Endometrium (tissue), 2 donors: Measurements from ENCODE around the gene RALGAPB.
"Not testable (repeated sequence)": the region's sequence is repeated elsewhere in the genome, so short reads cannot be mapped to it uniquely, and the experiment has no call there.

Experiments used
- FAIRE-seq: peaks from 2 replicates; lab custom pipeline; 2012; peaks lifted over from hg19 to GRCh38; lab: Jason Lieb, UNC
- donor health status: control.
- donor health status: control.

RALGAPB gene

DNA sequence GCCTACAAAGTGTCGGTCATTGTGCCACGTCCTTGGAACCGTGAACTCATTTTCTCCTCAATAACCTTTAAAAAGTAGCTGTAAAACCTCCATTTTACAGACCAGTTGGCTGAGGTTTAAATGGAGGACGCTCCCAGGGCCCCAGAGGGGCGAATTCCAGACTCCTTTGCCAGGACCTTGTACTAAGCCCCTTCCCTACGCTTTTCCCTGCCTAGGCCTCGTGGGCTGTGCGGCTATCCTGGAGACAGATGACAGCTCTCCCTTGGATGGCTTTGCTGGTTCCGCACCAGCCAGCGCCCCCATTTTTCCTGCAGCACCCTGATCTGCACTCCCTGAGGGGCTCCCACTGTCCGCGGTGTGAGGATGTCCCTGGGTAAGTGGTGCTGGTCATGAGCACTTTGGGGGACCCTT is 25.4 kb upstream of the RALGAPB start:
- FAIRE-seq: no peak

DNA sequence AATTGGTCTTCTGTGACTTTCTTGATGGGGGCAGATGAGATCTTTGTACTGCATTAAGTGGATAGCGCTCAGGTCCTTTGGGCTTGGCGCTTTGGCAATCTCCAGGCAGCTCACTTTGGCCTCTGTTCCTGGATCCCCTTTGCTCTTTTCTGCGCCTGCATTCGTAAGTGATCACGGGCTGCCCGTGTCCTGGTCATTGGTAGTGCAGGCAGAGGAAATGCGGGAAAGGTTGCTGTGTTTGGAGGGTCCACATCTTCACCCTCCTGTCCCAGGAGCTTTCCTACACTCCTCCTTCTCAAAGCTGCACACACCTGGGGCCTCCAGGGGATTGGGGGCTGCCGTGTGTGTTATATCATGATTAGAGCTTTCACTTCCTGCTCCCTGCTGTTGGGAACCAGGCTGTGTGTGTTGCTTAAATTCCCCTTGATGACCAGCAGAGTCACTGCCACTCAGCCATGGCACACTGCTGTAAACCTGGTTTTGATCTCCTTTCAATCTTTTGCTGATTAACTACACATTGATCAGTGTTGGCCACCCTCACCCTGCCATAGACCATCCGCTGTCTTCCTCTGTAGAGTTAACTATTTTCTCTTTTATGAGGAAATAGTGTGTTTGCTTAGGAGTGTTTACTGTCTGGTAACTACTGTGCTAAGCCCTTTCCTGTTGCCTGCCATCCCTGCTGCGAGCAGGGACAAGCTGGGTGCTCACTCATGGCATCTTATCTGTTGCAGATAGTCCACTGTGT is 24.5 kb upstream of the RALGAPB start:
- FAIRE-seq: no peak

DNA sequence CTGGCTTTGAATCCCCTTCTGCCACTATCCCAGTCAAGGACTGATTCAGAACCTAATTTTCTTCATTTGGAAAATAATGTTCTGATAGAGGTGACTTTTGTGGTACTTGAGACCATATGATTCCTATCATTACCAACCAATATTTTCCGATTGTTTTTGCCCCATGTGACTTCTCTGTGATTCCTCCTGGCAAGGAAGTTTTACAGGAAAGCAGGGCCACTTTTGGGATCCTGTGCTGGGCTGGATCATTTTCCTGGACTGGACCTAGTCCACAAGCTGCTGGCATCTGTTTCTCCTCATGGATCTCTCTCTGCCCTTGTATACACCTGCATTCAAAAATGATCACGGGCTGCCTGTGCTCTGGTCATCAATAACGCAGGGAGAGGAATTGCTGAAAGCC is 23.6 kb upstream of the RALGAPB start:
- no peak for FAIRE-seq

DNA sequence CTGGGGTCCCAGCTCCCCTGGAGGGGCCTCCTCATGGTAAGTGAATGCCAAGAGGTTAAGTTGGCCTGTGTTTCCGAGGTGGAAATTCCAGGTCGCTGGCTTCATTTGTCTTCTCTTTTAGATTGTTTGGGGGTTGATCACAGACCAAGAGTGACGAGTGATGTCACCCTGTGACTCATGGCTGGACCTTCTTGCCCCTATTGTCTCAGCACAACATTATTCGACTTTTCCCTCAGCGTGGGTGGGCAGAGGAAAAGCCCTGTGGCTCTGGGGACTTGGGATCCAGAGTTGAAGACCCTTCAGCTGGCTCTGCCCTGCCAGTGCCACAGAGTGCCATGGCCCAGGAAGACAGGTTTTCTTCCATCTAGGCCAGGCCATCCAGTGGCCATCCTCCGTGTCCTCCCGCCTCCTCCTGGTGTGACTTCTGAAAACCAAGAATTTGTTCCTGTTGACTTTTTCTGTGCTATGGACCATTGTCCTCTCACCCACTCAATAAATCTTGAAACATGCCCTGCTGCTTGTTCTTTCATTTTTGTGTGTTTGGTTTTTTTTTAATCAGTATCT is 22.1 kb upstream of the RALGAPB start:
- no peak for FAIRE-seq

DNA sequence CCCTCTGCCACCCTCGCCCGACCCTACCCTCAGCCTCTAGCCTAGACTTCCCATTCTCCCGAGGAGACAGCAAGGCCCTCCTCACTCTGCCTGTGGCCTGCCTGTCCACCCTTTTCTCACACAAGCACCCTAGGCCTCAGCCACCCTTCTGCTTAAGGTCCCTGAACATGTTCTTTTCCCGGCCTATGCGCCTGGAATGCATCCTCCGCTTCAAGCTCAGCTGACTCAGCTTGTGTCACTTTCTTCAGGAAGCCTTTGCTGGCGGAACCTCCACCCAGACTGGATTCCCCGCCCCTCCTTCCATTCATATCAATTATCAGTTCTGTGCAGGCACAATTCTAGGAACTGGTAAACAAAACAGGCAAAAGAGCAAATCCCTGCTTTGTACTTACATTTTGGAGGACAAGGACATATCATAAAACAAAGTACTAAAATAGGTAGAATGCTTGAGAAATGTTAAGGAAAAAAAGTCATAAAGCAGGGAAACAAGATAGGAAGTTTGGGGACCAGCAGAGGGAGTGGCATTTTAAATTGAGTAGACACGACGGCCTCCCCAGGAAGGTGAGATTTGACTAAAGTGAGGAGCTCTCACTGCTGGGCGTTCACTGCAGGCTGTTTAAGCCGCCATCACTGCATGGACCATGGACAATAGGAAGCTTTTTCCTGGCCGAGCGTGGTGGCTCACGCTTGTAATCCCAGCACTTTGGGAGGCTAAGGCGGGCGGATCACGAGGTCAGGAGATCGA is 19.6 kb upstream of the RALGAPB start:
- FAIRE-seq: no peak

GRCh38 chr20:38453941-38454340 is 18.7 kb upstream of the RALGAPB start:
- no peak for FAIRE-seq

GRCh38 chr20:38454556-38455473 is 17.8 kb upstream of the RALGAPB start:
- no peak for FAIRE-seq

DNA sequence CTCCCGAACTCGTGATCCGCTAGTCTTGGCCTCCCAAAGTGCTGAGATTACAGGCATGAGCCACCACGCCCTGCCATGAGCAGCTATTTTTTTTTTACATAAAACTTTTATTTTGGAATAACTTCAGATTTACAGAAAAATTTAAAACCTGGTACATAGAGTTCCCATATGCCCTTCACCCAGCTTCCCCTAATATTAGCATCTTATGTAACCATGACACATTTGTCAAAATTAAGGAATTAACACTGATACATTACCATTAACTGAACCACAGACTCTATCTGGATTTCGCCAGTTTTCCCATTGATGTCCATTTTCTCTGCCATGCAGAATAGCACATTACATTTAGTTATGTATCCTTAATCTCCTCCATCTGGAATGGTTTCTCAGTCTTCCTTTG is 14.3 kb upstream of the RALGAPB start:
- FAIRE-seq: no peak

DNA sequence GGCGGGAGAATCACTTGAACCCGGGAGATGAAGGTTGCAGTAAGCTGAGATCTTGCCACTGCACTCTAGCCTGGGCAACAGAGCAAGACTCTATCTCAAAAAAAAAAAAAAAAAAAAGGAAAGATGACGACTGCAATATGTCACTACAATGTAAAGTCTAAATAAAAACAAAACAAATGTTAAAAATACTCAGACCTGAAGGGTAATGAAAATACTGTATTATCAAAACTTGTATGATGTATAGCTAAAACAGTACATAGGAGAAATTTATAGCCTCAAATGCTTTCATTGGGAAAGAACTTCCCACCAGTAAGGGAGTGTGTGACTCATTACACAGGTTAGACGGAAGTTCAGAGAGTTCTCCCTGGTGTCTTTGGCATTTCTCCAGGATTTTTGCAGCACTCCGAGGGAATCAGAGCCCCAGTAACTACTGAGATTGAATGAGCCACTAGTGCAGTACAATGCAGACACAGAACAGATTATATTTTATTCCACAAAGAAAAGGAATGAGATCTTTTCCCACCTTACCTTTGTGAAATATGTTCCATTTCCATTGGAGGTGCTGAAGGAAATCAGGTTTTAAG is 12.5 kb upstream of the RALGAPB start:
- no peak for FAIRE-seq

GRCh38 chr20:38460631-38461030 is 12.0 kb upstream of the RALGAPB start:
- not testable (repeated sequence) for FAIRE-seq

GRCh38 chr20:38461167-38461566 is 11.5 kb upstream of the RALGAPB start:
- FAIRE-seq: not testable (repeated sequence)

DNA sequence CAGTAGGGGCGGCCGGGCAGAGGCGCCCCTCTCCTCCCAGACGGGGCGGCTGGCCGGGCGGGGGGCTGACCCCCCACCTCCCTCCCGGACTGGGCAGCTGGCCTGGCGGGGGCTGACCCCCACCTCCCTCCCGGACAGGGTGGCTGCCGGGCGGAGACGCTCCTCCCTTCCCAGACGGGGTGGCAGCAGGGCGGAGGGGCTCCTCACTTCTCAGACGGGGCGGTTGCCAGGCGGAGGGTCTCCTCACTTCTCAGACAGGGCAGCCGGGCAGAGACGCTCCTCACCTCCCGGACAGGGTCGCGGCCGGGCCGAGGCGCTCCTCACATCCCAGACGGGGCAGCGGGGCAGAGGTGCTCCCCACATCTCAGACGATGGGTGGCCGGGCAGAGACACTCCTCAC is 11.1 kb upstream of the RALGAPB start:
- not testable (repeated sequence) for FAIRE-seq

DNA sequence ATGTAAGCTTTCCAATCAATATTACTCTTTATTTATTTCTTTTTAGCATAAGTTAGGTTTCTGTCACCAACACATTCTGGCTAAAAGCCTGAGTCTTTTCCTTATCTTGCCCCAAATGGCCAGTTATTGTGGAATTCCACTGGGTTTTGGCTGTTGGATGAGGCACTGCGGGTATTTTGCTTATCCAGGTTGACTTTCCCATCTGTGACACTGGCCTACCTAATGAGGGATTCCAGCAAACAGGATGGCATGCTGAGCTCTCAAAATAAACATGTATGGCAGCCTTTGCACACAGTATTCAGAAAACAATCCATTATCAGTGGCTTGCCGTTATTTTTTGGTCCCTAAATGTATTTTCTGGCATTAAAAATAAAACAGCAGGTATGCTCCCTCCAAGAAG is 6.5 kb upstream of the RALGAPB start:
- FAIRE-seq: no peak

DNA sequence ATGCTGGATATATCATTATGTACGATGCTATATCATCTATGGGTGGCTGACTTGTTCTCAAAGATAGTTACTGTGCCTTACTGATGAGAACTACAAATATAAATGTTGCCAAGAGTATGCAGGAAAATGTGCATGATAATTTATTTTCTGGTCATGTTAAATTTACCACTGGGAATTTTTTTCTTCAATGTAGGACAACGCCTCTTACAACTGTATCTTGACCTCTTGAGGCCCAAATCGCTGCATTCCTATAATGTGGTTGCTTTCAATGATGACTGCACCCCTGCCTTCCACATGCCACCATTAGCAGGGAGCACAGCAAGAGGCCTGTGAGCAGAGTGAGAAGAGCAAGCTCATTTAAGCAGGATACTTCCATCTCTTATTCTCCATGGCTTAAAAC is 5.7 kb upstream of the RALGAPB start:
- FAIRE-seq: no peak

DNA sequence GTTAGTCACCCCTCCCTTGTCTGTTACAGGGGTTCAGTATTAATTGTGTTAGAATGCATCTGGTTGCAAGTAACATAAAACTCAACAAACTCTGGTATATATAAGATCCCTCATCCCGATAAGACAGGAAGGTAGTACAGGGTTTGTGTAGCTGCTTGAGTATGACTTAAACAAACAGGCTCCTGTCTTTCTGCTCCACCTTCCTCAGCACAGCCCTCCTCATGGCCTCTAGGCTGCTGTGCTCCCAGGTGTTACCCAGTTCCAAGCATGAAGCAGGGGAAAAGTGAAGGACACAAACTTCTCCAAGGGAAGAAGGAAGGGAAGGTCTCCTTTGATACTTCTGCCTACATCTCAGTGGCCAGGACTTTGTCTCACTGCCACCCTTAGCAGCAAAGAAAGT is 1.4 kb upstream of the RALGAPB start:
- no peak for FAIRE-seq

DNA sequence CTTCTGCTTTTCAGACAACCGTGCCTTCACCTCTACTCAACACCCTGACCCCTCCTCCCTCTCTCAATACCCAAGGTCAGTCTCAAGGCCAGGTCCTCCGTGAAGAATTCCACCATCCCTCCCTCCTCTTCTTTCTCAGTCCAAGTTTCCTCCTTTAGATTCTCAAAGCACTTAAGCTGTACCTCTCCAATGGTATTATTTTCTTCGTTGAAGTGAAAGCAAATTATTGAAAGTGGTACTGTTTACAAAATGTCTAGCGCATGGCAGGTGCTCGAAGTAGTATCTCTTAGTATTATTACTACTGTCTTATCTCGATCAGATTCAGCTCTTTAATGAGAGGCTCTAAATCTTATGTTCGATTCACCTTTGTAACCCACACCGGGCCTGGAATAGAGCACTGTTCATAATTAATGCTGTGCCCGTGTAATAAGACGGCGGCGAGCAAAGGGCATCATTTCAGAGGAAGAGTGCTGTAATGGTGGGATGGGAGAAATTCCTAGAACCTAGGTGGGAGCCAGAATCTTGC is 593 bp upstream of the RALGAPB start:
- FAIRE-seq: no peak

DNA sequence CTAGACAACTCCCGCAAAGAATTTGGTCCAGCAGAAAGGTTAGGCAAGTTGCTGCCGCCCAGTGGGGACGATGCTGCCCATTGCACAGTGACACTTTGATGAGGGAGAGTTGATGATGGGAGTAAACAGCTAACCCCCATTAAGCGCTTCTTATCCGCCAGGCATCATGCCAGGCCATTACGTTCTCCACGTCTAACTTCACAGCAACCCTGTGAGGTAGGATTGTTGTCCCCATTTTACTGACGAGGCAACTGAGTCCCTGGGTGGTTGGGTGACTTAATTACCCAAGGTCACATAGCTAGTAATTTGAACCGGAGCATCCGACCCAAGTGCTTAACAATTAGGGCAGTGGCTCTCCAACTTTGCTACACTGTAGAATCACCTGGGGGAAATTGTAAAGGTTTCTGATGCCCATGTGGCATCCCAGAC is 738 bp downstream of the RALGAPB start:
- no peak for FAIRE-seq

GRCh38 chr20:38477747-38478146 is 5.1 kb downstream of the RALGAPB start:
- no peak for FAIRE-seq

GRCh38 chr20:38479596-38479995 is 7.0 kb downstream of the RALGAPB start:
- no peak for FAIRE-seq

GRCh38 chr20:38485041-38485440 is 12.4 kb downstream of the RALGAPB start:
- FAIRE-seq: no peak

DNA sequence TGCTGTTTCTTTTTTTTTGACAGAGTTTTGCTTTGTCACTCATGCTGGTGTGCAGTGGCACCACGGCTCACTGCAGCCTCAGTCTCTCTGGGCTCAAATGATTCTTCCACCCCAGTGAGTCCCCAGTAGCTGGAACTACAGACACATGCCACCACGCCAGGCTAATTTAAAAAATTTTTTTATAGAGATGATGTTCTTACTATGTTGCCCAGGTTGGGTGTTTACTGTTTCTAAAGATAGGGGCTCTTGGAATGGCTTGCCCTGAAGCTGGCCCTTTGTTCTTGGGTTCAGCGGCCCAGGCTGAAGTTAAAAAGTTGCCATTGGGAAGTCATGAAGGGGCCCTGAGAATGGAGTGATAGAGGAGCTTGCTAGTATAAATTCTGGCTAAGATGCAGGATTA is 16.5 kb downstream of the RALGAPB start:
- FAIRE-seq: no peak
